ENCODE measurements around the gene GBF1.
"Not testable (repeated sequence)": the region's sequence is repeated elsewhere in the genome, so short reads cannot be mapped to it uniquely, and the experiment has no call there.

Gene GBF1

GRCh38 chr10:102275343-102275742, 30.0 kb downstream of the GBF1 start:
- no peak for DNase-seq

GRCh38 chr10:102279104-102279503, 33.8 kb downstream of the GBF1 start:
- DNase-seq, result no peak

DNA sequence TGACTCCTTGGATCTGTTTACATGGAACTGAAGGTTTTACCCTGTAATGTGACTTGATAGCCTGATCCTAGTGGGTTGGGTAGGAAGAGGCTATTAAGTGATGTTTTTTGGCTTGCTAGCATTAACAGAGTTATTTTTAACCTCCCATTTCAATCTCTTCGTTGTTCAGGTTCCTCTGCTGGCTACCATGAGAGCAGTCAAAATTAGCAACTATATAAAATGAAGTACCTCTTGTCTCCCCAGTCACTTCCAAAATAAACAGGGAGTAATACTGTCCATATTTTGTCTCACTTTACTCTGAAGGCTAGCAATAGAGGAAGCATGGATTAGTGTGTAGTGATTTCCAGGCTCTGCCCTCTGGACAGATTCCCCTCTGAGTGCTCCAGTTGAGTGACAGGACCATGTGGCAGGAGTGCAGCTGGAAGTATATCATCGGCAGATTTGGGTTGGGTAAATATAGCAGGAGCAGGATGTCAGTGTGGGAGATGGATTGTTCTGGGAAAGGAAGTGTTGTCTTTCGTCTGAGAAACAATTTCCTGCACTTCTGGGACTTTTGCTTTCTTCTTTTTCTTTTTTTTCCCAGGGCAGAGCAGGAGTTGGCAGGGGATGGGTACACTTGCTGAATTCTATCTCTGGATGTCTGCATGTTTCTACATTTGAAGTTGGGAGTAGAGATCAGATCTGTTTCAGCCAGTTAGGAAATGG, 35.2 kb downstream of the GBF1 start:
- DNase-seq, result no peak

DNA sequence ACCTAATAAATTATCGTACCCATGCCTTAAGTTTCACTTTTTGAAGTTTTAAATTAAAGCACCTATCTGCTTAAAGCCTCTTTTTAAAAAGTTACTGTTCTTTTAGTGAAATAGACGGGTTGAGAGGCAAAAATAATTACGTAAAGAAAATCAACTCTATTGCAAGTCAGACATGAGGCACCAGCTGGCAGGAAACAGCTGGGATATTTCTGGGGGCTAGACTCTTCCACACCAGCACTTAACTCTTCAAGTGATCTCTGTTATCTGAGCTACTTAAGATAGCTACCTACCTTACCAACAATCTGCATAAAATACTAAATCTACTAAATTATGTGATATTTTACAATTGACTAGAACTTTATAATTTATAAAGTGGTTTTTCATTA, 35.8 kb downstream of the GBF1 start:
- no peak for DNase-seq

DNA sequence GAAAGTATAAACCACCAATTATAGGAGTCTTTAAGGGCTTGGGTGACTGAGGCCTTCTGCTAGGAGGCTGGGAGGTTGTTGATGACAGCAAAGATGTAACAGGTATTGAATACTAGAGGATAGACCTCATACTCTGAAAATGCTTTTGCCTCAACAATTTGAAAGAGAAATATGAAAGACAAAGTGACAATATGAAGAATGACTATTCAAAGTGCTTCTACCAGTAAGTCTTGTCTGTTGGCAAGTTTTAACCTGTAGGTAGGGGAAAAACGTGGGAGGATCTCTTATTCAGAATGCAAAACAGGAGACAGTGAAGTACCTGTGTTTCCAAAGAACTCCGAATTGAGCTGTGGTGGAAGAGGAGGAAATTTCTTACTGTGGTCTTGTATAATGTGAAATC, 38.2 kb downstream of the GBF1 start:
- no peak for DNase-seq

GRCh38 chr10:102283890-102284289, 38.6 kb downstream of the GBF1 start:
- no peak for DNase-seq

GRCh38 chr10:102284531-102284930, 39.2 kb downstream of the GBF1 start:
- DNase-seq, result no peak

- no peak for DNase-seq
These were observed 39.8 kb downstream of the GBF1 start for GRCh38 chr10:102285133-102285532.

- DNase-seq, result no peak
These were observed 40.9 kb downstream of the GBF1 start for GRCh38 chr10:102286216-102286615.

DNA sequence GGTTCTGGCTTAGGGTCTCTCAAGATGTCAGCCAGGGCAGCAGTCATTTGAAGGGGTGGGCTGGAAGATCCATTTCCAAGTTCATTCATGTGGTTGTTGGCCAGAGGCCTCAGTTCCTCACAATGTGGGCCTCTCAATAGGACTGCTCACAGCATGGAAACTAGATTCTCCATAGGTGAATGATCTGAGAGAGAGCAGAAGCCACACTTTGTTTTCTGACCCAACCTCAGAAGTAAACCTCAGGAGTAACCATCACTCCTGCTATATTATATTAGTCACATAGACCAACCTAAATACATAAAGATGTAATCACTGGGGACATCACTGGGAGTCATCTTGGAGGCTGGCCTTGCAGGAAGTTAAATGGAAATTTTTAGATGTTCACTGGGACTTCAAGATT, 42.2 kb downstream of the GBF1 start:
- no peak for DNase-seq

DNA sequence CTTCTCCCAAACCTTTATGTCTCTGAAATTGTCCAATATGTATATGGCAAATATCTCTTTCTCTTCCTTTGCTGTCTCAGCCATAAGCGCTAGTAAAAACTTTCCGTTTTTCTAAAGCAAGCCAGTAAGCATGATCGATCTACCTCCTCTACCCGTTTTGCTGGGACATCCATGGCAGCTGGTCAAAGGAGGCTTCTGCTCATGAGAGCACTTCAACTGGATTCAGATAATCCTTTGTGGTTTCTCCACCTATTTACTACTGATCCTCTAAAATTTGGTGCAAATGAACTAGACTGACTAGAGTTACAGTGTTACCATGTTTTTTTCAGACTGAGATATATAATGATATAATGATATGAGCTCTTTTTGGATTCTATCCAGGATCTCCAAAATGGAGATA, 42.7 kb downstream of the GBF1 start:
- no peak for DNase-seq

DNA sequence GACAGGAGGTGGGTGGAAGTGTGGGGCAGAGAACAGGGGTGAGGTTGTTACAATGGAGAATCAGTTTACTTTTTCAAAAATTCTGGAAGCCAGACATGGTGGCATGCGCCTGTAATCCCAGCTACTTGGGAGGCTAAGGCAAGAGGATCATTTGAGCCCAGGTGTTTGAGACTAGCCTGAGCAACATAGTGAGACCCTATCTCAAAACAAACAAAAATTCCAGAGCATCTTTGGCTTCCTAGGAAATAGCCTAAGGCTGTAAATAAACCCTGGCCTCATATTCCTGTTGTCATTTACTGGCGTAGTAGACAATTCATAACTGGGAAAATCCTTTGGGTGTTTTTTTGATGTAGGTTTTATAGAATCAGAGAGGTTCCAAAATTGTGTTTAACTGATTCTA, 44.0 kb downstream of the GBF1 start:
- DNase-seq, result no peak

GRCh38 chr10:102289840-102290239, 44.5 kb downstream of the GBF1 start:
- DNase-seq, result no peak

DNA sequence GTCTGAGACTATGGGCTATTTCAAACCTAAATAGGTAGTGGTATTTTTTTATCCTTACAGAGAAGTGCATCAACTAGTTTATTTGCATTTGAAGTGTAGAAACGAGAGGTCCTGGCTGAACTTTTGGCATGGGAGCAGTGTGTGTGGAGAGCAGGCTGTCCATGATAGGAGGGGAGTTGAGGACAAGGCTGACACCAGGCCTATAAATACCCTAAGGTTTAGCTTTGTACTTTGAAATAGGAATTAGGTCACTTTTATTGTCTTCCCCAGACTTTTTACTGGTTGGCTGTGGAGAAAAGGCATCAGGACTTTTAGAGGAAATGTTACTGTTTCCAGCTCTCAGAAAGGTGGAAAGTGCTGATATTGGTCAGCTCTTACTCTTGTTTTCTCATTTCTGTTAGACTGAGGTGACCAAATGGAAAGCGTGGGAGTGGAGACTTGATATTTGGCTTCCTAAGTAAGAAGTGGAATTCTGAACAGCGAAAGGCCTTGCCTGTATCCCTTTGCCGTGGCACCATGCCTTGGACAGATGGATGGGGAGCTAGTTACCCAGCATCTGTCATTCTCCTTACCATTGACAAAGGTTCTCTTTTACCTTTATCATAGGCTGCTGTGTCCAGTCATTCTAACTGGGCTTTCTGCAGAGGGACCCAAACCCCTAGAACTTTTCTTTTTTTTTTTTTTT, 46.0 kb downstream of the GBF1 start:
- no peak for DNase-seq

DNA sequence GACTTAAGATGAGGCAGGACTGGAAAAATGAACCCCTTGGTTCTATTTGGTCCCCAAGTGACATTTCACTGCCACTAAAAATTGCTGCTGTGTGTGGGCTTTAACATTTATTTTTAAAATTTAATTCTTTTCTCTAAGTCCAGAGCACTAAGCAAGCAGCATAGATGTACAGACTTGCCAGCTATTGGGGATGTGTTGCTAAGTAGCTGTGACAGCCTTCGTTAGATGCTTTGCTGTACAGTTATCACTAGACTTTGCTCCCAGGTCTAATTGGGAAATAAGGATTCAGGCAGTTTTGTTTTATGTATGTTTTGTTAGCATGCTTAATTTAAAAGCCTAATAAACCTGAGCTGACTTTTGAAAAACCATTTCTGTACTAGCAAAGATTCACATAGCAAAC, 51.8 kb downstream of the GBF1 start:
- no peak for DNase-seq

DNA sequence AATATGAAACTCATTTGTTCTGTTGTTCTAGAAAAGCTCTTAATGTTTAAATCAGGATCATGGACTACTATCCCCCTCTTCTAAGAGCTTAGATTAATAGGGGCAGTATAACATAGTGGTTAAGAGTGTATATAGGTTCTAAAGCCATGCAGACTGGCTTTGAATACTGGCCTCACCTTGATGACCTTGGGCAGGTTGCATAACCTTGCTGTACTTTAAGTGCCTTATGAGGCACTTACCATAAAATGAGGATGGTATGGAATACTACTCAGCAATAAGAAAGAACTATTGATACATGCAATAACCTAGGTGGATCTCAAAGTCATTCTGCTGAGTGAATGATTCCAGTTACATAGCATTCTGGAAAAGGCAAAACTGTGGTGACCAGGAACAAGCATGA, 53.6 kb downstream of the GBF1 start:
- no peak for DNase-seq

DNA sequence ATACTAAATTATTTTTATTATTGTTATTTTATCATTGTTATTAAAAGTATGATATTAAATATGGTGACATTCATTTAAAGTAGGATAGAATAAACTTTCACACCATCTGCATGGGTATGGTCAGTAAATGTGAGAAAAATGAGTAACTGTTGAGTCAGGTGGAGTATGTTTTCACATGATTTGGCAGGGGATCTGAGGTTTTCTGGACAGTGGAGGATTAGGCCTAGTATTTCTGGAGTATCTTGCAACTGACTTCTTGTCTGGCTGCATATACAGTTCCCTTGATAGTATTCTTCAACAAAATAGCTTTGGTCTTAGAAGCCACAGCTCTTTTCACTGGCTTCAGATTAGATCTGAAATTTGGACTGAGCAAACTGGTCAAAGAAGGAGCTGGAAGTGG, 54.5 kb downstream of the GBF1 start:
- DNase-seq, result no peak

GRCh38 chr10:102300278-102300843, 55.0 kb downstream of the GBF1 start:
- DNase-seq, result no peak

GRCh38 chr10:102300912-102301311, 55.6 kb downstream of the GBF1 start:
- not testable (repeated sequence) for DNase-seq

DNA sequence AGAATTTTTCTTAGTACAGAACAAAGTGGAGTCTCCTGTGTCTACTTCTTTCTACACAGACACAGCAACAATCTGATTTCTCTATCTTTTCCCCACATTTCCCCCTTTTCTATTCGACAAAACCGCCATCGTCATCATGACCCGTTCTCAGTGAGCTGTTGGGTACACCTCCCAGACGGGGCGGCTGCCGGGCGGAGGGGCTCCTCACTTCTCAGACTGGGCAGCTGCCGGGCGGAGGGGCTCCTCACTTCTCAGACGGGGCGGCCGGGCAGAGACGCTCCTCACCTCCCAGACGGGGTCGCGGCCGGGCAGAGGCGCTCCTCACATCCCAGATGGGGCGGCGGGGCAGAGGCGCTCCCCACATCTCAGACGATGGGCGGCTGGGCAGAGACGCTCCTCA, 56.0 kb downstream of the GBF1 start:
- DNase-seq, result not testable (repeated sequence)

GRCh38 chr10:102302611-102303010, 57.3 kb downstream of the GBF1 start:
- DNase-seq, result no peak

DNA sequence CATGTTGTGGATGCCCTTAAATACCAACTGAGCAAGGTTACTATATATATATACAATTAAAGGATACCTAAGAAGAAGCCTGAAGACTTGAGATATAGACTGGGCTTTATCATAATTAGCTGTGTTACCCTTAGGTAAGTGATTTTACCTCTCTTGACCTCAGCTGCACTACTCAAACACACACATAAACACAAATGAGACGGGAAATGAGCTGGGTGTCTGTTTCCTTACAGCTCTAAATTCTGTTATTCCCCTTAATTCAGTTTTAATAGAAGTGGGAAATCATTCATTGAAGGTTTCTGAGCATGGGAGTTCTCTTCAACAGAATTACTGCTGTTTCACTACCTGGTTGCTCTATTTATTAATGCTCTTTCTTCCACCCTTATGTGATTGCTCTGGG, 60.7 kb downstream of the GBF1 start:
- DNase-seq, result no peak

- no peak for DNase-seq
These were observed 61.4 kb downstream of the GBF1 start for GRCh38 chr10:102306710-102307109.

- DNase-seq, result not testable (repeated sequence)
These were observed 63.0 kb downstream of the GBF1 start for GRCh38 chr10:102308318-102308717.

- no peak for DNase-seq
These were observed 63.9 kb downstream of the GBF1 start for GRCh38 chr10:102309236-102309635.

Data from NCI-H446 treated with DMSO at 0.1 percent for 48 hours (cell line).